GM23338 (cell line): Measurements from ENCODE around the gene DCANP1.

ENCODE experiments used
- EZH2 ChIP-seq: fragments of 200-600 bp; sonication (generic); IDR thresholded peaks from one replicate; pipeline ENCODE4 v1.8.0; 2017; ENCODE audit warnings: antibody characterized with exemption, mild to moderate bottlenecking, low read depth; ENCODE audit not compliant: unreplicated experiment
- EZH2phosphoT487 ChIP-seq: fragments of 200-600 bp; sonication (generic); IDR thresholded peaks from one replicate; pipeline ENCODE4 v1.8.1; 2018; ENCODE audit warnings: antibody characterized with exemption; ENCODE audit not compliant: unreplicated experiment
- POLR2AphosphoS5 ChIP-seq: IDR thresholded peaks from 2 replicates; pipeline ENCODE4 v1.6.1; 2016; ENCODE audit warnings: antibody characterized with exemption, low read depth
- TF ChIP-seq, protein P1 (sequence below), 2 experiments: fragments of 200-600 bp in 1 of 2; sonication (generic) in 1 of 2; conservative IDR thresholded peaks; 2 replicates each; pipeline versions ENCODE4 v1.5.1 to v1.6.1; 2016 to 2017; ENCODE audit warnings: antibody characterized with exemption in 2 of 2, low read depth in 2 of 2, mild to moderate bottlenecking in 2 of 2, moderate library complexity in 1 of 2

DNA sequence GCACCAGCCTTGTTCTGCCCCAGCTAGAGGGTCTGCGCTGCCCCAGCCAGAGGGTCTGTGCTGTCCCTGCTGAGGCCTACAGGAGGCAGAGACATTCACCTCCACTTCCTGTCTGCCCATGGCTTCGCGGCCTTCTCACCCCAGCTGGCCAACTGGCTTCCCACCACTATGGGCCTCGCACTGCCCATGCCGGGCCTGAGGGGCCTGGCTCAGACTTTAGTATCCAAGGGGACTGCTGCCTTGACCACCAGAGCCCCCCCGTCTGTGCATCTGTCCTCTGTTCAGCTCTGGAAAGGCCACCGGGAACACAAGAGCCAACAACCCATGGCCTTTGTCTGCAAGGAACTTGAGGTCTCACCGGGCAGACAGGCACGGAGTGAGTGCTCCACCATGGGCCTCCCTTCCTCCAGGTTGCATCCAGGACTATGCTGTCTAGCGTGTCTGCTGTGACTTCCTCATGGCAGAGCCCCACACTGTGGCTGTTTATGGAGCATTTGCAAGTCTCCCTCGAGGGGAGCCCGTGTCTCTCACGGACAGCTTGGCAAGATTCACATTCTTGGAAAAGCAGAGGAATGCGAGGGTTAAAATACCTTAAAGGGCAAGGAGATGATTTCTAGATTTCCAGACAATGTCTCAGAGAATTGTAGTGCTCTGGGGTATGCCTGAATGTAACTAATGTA lies 1.7 kb downstream of the DCANP1 start:
- TF ChIP-seq, protein P1, sequence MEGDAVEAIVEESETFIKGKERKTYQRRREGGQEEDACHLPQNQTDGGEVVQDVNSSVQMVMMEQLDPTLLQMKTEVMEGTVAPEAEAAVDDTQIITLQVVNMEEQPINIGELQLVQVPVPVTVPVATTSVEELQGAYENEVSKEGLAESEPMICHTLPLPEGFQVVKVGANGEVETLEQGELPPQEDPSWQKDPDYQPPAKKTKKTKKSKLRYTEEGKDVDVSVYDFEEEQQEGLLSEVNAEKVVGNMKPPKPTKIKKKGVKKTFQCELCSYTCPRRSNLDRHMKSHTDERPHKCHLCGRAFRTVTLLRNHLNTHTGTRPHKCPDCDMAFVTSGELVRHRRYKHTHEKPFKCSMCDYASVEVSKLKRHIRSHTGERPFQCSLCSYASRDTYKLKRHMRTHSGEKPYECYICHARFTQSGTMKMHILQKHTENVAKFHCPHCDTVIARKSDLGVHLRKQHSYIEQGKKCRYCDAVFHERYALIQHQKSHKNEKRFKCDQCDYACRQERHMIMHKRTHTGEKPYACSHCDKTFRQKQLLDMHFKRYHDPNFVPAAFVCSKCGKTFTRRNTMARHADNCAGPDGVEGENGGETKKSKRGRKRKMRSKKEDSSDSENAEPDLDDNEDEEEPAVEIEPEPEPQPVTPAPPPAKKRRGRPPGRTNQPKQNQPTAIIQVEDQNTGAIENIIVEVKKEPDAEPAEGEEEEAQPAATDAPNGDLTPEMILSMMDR (conservative IDR thresholded peaks at IDR 0.05; ENCODE audit: low read depth in 2 of 2), result no peak
- no peak for TF ChIP-seq EZH2phosphoT487
- TF ChIP-seq EZH2, result no peak
- TF ChIP-seq POLR2AphosphoS5, result no peak
